Keratinocyte (primary cell): ENCODE results near the gene FAM124A. TPM values are rescaled to one million over a fixed set of nuclear protein-coding genes. Genes with fewer than 3 reads are reported as not detected.

Source experiments
- DNase-seq: peaks from one replicate; pipeline ENCODE4 v3.0.0-alpha.2; 2011; ENCODE audit warnings: low read depth, missing footprints, low spot score
- FAIRE-seq: peaks from 2 replicates; lab custom pipeline; 2011; peaks lifted over from hg19 to GRCh38; lab: Jason Lieb, UNC
- H2AFZ ChIP-seq: 2 replicates; pipeline ENCODE4 v1.6.0; 2012; ENCODE audit warnings: low read length, control low read depth, inconsistent platforms; ENCODE audit not compliant: control insufficient read depth
- H3K27ac ChIP-seq: 2 replicates; pipeline ENCODE4 v1.5.1; 2011; ENCODE audit warnings: low read length; ENCODE audit not compliant: control insufficient read depth, insufficient read depth
- H3K27me3 ChIP-seq: 3 replicates; pipeline ENCODE4 v1.6.0; 2011; ENCODE audit warnings: low read length; ENCODE audit not compliant: control insufficient read depth, insufficient read depth; ENCODE audit errors: extremely low read depth
- H3K36me3 ChIP-seq, 2 experiments: 2 replicates in 1 of 2; 3 replicates in 1 of 2; pipeline ENCODE4 v1.5.1; 2011; ENCODE audit warnings: low read length in 2 of 2, mild to moderate bottlenecking in 1 of 2; ENCODE audit not compliant: control insufficient read depth in 2 of 2, insufficient read depth in 2 of 2; ENCODE audit errors: extremely low read depth in 1 of 2
- H3K4me1 ChIP-seq: 3 replicates; pipeline ENCODE4 v1.5.1; 2011; ENCODE audit warnings: low read length; ENCODE audit not compliant: control insufficient read depth, insufficient read depth; ENCODE audit errors: extremely low read depth
- H3K4me2 ChIP-seq: 3 replicates; pipeline ENCODE4 v1.6.0; 2011; ENCODE audit warnings: low read depth, low read length; ENCODE audit not compliant: control insufficient read depth, insufficient read depth; ENCODE audit errors: extremely low read depth
- H3K4me3 ChIP-seq, 3 experiments: fragments of 200-600 bp in 1 of 3; sonication (generic) in 1 of 3; 2 replicates in 2 of 3; 3 replicates in 1 of 3; pipeline ENCODE4 v1.5.1; 2011 to 2016; ENCODE audit warnings: low read length in 3 of 3, mild to moderate bottlenecking in 3 of 3, control low read depth in 2 of 3, inconsistent platforms in 1 of 3, low read depth in 1 of 3, mixed read lengths in 1 of 3, mixed run types in 1 of 3, moderate library complexity in 1 of 3; ENCODE audit not compliant: control insufficient read depth in 2 of 3, insufficient read depth in 2 of 3; ENCODE audit errors: extremely low read depth in 1 of 3
- H3K79me2 ChIP-seq: 2 replicates; pipeline ENCODE4 v1.6.0; 2012; ENCODE audit warnings: low read length; ENCODE audit not compliant: control insufficient read depth, insufficient read depth
- H3K9ac ChIP-seq: 3 replicates; pipeline ENCODE4 v1.6.0; 2011; ENCODE audit warnings: low read length; ENCODE audit not compliant: control insufficient read depth, insufficient read depth; ENCODE audit errors: extremely low read depth
- H3K9me1 ChIP-seq: 3 replicates; pipeline ENCODE4 v1.6.0; 2011; ENCODE audit warnings: low read length; ENCODE audit not compliant: control insufficient read depth, insufficient read depth; ENCODE audit errors: extremely low read depth
- H3K9me3 ChIP-seq: 2 replicates; pipeline ENCODE4 v1.5.1; 2012; ENCODE audit warnings: low read depth, low read length; ENCODE audit not compliant: control insufficient read depth
- H4K20me1 ChIP-seq: 3 replicates; pipeline ENCODE4 v1.6.0; 2011; ENCODE audit warnings: low read length; ENCODE audit not compliant: control insufficient read depth, insufficient read depth; ENCODE audit errors: extremely low read depth
- CTCF ChIP-seq, 3 experiments: IDR thresholded peaks in 1 of 3; conservative IDR thresholded peaks in 1 of 3; optimal IDR thresholded peaks in 1 of 3; 2 replicates in 2 of 3; 3 replicates in 1 of 3; pipeline versions ENCODE3 to v1.5.1; 2011; ENCODE audit warnings: low read length in 3 of 3, mild to moderate bottlenecking in 3 of 3, moderate library complexity in 2 of 3, control low read depth in 1 of 3, inconsistent platforms in 1 of 3; ENCODE audit not compliant: insufficient read depth in 2 of 3; ENCODE audit errors: extremely low read depth in 1 of 3
- EZH2 ChIP-seq: IDR thresholded peaks from one replicate; pipeline ENCODE4 v1.6.1; 2012; ENCODE audit warnings: inconsistent platforms, mild to moderate bottlenecking, low read length, moderate library complexity
- dilution Hi-C: fragments of 300-500 bp; cut with MboI; formaldehyde crosslinking; loops from one replicate; pipeline ENCODE4 v1.7.0; 2020; ENCODE audit warnings: low sequenced_read_pairs; ENCODE audit not compliant: extremely low pct_ligation_motif_present
- polyA plus RNA-seq, 5 experiments: library from polyadenylated mRNA; depleted of rRNA in 3 of 5; stranded (reverse) in 3 of 5; stranded (forward) in 1 of 5; unstranded in 1 of 5; fragments of >200 nt; gene quantifications; 1 replicate in 1 of 5; 2 replicates in 3 of 5; 3 replicates in 1 of 5; pipeline versions ENCODE4 v1.2.1 to v1.2.3, GENCODE V29; 2011 to 2012; ENCODE audit warnings: missing spikeins in 2 of 5, low read depth in 1 of 5, low replicate concordance in 1 of 5

Gene FAM124A
- polyA plus RNA-seq, 1 donor (not counting 4 experiments of a cell fraction or from before 2014, with no cell fraction given), result 0.05 TPM

- DNase-seq, result no peak
- no peak overlapping the region for H3K27ac ChIP-seq
- no peak for FAIRE-seq
- H2AFZ ChIP-seq, result no peak overlapping the region
- H3K9me1 ChIP-seq, result no peaks in the 10 kb centered on the region
- no peak overlapping the region for H3K4me2 ChIP-seq
- TF ChIP-seq CTCF (optimal IDR thresholded peaks at IDR 0.05 in 1 of 3, IDR thresholded peaks at IDR 0.05 in 1 of 3, conservative IDR thresholded peaks at IDR 0.05 in 1 of 3; ENCODE audit: extremely low read depth in 1 of 3, insufficient read depth in 2 of 3, low read length in 3 of 3) (no peak), EZH2 (no peak)
- dilution Hi-C loops, result no loop called here
- H3K36me3 ChIP-seq, result no peaks in the 10 kb centered on the region
- no peaks in the 10 kb centered on the region for H3K9me3 ChIP-seq
- H3K27me3 ChIP-seq, result peaks cover 7% of the 10 kb centered on the region
- H3K9ac ChIP-seq, result no peak overlapping the region
- H4K20me1 ChIP-seq, result no peaks in the 10 kb centered on the region
- H3K4me1 ChIP-seq, result no peaks in the 10 kb centered on the region
- no peak overlapping the region for H3K4me3 ChIP-seq
- H3K79me2 ChIP-seq, result no peaks in the 10 kb centered on the region
These were observed 46.6 kb upstream of the FAM124A start for GRCh38 chr13:51175639-51176038.

- H3K4me3 ChIP-seq, result no peak overlapping the region
- no peak overlapping the region for H3K9ac ChIP-seq
- H3K9me1 ChIP-seq, result no peaks in the 10 kb centered on the region
- no peaks in the 10 kb centered on the region for H3K9me3 ChIP-seq
- no peaks in the 10 kb centered on the region for H4K20me1 ChIP-seq
- no peaks in the 10 kb centered on the region for H3K36me3 ChIP-seq
- dilution Hi-C loops, result no loop called here
- H3K27me3 ChIP-seq, result peaks cover 16% of the 10 kb centered on the region
- no peak overlapping the region for H3K4me2 ChIP-seq
- H2AFZ ChIP-seq, result no peak overlapping the region
- no peak for DNase-seq
- TF ChIP-seq EZH2, result no peak
- no peak overlapping the region for H3K27ac ChIP-seq
- FAIRE-seq, result no peak
- no peaks in the 10 kb centered on the region for H3K4me1 ChIP-seq
- H3K79me2 ChIP-seq, result no peaks in the 10 kb centered on the region
These were observed 45.0 kb upstream of the FAM124A start for GRCh38 chr13:51177188-51177587.

GRCh38 chr13:51178456-51179074 lies 43.6 kb upstream of the FAM124A start:
- DNase-seq (no peak), FAIRE-seq (no peak)
- dilution Hi-C loops, result no loop called here
- no peaks in the 10 kb centered on the region for H3K9me1 ChIP-seq
- no peaks in the 10 kb centered on the region for H3K79me2 ChIP-seq
- no peak overlapping the region for H3K9ac ChIP-seq
- peaks cover 17% of the 10 kb centered on the region for H3K27me3 ChIP-seq
- no peak overlapping the region for H2AFZ ChIP-seq
- no peaks in the 10 kb centered on the region for H3K4me1 ChIP-seq
- no peaks in the 10 kb centered on the region for H3K36me3 ChIP-seq
- no peaks in the 10 kb centered on the region for H3K9me3 ChIP-seq
- H4K20me1 ChIP-seq, result no peaks in the 10 kb centered on the region
- H3K4me2 ChIP-seq, result no peak overlapping the region
- H3K27ac ChIP-seq, result no peak overlapping the region
- H3K4me3 ChIP-seq, result no peak overlapping the region
- TF ChIP-seq EZH2, result no peak
- TF ChIP-seq CTCF (optimal IDR thresholded peaks at IDR 0.05 in 1 of 3, IDR thresholded peaks at IDR 0.05 in 1 of 3, conservative IDR thresholded peaks at IDR 0.05 in 1 of 3; ENCODE audit: extremely low read depth in 1 of 3, insufficient read depth in 2 of 3, low read length in 3 of 3), result no peak
